HCT116 (cell line): ENCODE results near the gene MTA3.

Source experiments
- CBX3 ChIP-seq: IDR thresholded peaks from 2 replicates; pipeline ENCODE4 v1.6.1; 2012; ENCODE audit warnings: low read depth
- CTCF ChIP-seq, 3 experiments: fragments of 200-600 bp in 1 of 3; sonication (generic) in 1 of 3; IDR thresholded peaks in 2 of 3; conservative IDR thresholded peaks in 1 of 3; 2 replicates each; pipeline ENCODE4 v1.5.1; 2012 to 2017; ENCODE audit warnings: low read depth in 2 of 3, low read length in 2 of 3, antibody characterized with exemption in 1 of 3, borderline replicate concordance in 1 of 3, control low read depth in 1 of 3, mild to moderate bottlenecking in 1 of 3, mixed read lengths in 1 of 3, mixed run types in 1 of 3, moderate library complexity in 1 of 3; ENCODE audit not compliant: insufficient read depth in 1 of 3
- EZH2 ChIP-seq: fragments of 200-600 bp; sonication (generic); IDR thresholded peaks from 2 replicates; pipeline ENCODE4 v1.6.1; 2017; ENCODE audit warnings: antibody characterized with exemption, mixed run types
- EZH2phosphoT487 ChIP-seq: fragments of 200-600 bp; IDR thresholded peaks from 2 replicates; pipeline ENCODE4 v1.6.1; 2018; ENCODE audit warnings: antibody characterized with exemption, borderline replicate concordance
- POLR2A ChIP-seq: IDR thresholded peaks from 2 replicates; pipeline ENCODE4 v1.7.0; 2011; ENCODE audit warnings: borderline replicate concordance; ENCODE audit not compliant: insufficient read depth, insufficient read length; ENCODE audit errors: extremely low read depth
- POLR2AphosphoS5 ChIP-seq: IDR thresholded peaks from 2 replicates; pipeline ENCODE4 v1.6.1; 2011; ENCODE audit warnings: mild to moderate bottlenecking, low read depth, low read length, moderate library complexity
- RAD21 ChIP-seq: IDR thresholded peaks from 2 replicates; pipeline ENCODE4 v1.6.1; 2012; ENCODE audit warnings: low read depth, mild to moderate bottlenecking
- REST ChIP-seq: IDR thresholded peaks from 2 replicates; pipeline ENCODE4 v1.6.1; 2012; ENCODE audit warnings: low read depth
- SIN3A ChIP-seq: IDR thresholded peaks from 2 replicates; pipeline ENCODE4 v1.6.1; 2012; ENCODE audit warnings: low read depth
- ZFX ChIP-seq: fragments of 450-650 bp; IDR thresholded peaks from 2 replicates; pipeline ENCODE4 v1.6.1; 2017

- TF ChIP-seq CTCF (IDR thresholded peaks at IDR 0.05 in 2 of 3, conservative IDR thresholded peaks at IDR 0.05 in 1 of 3; ENCODE audit: borderline replicate concordance in 1 of 3, insufficient read depth in 1 of 3, low read depth in 2 of 3, low read length in 2 of 3) (no peak), EZH2 (no peak), CBX3 (no peak), POLR2A (no peak), POLR2AphosphoS5 (no peak), REST (no peak), SIN3A (no peak), RAD21 (no peak), ZFX (no peak), EZH2phosphoT487 (no peak)
Observed at GRCh38 chr2:42663828-42664227, 95.4 kb downstream of the MTA3 start.
